OCI-LY1 (cell line): ENCODE measurements around the gene PLIN4.

Source experiments
- CTCF ChIP-seq: fragments of 200-600 bp; sonication (generic), shearing (Covaris generic); IDR thresholded peaks from 2 replicates; pipeline ENCODE4 v1.5.1; 2017; ENCODE audit warnings: mild to moderate bottlenecking, antibody characterized with exemption, low read length, moderate library complexity, mixed read lengths
- EZH2 ChIP-seq: fragments of 200-600 bp; sonication (generic), shearing (Covaris generic); IDR thresholded peaks from 2 replicates; pipeline ENCODE4 v1.8.0; 2017; ENCODE audit warnings: borderline replicate concordance, mixed run types, mild to moderate bottlenecking, antibody characterized with exemption, low read length, moderate library complexity, mixed read lengths

- TF ChIP-seq CTCF (no peak), EZH2 (no peak)
Observed at GRCh38 chr19:4536798-4537197, 18.5 kb upstream of the PLIN4 start.
